Lower leg skin (tissue), 3 donors: ENCODE results near the gene KCND2.

Experiments
- CTCF ChIP-seq, 3 donors: fragments of 450-650 bp; IDR thresholded peaks; one replicate each; pipeline ENCODE4 v1.5.1; 2016; ENCODE audit warnings: antibody characterized with exemption in 3 of 3, mild to moderate bottlenecking in 3 of 3, moderate library complexity in 2 of 3
- POLR2A ChIP-seq, 2 donors: fragments of 450-650 bp; IDR thresholded peaks; one replicate each; pipeline ENCODE4 v1.6.1; 2016 to 2017; ENCODE audit warnings: antibody characterized with exemption in 2 of 2, mild to moderate bottlenecking in 1 of 2, moderate library complexity in 1 of 2

DNA sequence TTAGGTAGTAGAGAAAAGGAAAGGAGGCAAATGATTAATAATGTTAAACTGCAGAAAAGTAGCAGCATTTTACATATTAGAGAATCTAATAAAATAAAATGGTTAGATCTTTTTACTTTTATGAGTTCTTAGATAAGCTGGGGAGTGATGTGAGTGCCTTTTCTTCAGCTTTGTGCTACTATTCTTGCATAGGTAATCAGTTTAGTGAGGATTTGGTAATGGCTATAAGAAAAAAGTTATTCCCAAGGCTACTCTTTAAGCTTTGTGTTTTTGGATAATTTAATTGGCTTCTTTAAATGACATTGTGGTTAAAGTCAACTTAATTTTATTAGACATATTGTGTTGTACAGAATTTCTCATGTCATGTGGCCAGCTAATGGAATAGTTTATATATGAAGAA lies 3.7 kb downstream of the KCND2 start:
- no peak for TF ChIP-seq POLR2A (IDR thresholded peaks at IDR 0.05)
- no peak for TF ChIP-seq CTCF (IDR thresholded peaks at IDR 0.05)
